GM12801 (cell line): ENCODE results near the gene ESAM.

Source experiments
- TF ChIP-seq, protein P1 (sequence below): IDR thresholded peaks from one replicate; pipeline ENCODE4 v1.5.1; 2011; ENCODE audit warnings: control low read depth; ENCODE audit not compliant: insufficient read length; ENCODE audit errors: extremely low read depth

The ESAM gene

DNA sequence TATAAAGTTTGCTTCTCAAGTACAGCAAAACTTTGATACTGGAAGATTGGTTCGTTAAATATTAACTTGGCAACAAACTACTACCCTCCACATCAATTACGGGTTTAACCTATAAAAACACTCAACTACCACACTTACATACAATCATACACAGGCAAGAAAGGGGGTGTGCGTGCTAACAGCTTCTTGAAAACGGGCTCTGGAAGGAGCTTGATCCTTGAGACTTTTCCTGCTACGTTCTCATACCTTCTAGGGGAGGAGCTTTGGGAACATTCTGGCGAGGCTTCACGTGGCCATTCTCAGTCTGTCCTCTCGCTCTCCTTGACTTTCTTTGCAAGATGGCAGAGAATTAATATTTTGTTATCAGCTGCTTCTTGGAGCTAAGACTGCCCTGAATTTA, 6.8 kb upstream of the ESAM start:
- TF ChIP-seq, protein P1, sequence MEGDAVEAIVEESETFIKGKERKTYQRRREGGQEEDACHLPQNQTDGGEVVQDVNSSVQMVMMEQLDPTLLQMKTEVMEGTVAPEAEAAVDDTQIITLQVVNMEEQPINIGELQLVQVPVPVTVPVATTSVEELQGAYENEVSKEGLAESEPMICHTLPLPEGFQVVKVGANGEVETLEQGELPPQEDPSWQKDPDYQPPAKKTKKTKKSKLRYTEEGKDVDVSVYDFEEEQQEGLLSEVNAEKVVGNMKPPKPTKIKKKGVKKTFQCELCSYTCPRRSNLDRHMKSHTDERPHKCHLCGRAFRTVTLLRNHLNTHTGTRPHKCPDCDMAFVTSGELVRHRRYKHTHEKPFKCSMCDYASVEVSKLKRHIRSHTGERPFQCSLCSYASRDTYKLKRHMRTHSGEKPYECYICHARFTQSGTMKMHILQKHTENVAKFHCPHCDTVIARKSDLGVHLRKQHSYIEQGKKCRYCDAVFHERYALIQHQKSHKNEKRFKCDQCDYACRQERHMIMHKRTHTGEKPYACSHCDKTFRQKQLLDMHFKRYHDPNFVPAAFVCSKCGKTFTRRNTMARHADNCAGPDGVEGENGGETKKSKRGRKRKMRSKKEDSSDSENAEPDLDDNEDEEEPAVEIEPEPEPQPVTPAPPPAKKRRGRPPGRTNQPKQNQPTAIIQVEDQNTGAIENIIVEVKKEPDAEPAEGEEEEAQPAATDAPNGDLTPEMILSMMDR, result no peak

DNA sequence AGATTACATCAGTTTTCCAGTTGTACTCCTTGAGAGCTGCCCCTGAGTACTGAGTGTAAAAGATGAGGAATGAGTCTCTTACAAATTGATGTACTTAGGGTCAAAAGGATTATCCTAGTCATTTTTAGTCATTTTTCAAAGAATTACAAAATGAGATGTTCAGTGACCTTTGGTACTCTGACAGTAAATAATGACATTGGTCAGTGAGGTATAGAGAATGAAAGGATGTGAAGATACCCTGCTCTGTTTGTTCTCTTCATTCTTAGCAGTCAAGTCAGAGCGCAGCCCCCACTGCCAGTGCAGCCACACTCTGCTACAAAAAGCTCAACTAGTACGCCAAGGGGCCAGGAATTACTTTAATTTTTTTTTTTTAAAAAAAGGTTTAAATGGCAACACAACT, 4.1 kb upstream of the ESAM start:
- TF ChIP-seq, protein P1, result no peak

DNA sequence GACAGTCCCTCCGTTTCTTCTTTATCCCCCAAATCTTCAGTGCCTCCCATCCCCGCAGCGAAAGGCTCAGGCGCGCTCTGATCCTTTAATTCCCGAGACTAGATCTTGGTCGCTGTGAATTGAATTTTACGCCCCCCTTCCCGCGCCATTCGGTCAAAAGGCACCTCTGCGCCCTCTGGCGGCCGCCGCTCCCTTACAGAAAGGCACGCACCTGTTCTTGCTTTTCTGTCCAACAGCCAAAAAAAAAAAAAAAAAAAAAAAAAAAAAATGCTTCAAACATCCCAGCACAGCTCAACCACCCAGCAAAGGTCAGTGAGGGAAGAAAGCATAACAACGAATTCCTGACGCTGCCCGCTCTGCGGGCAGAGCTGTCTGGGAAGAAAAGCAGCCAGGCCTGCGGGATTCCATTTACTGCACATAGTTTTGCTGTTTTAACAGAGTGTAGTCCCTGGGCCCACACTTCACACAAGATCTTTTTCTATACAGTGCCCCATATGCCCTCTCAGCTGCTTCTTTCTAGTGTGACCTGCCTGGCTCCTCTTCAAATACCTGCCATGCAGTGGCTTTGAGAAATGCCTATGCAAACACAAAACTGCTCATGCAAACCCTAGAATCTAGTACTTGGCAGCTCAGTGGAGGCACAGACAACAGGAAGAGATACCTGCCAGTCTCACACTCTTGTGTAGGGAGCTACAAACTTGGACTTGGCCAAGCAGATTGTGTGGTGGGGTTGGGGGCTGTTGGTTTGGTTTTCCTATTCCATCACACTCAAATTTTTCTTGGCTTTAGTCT, 1.3 kb upstream of the ESAM start:
- TF ChIP-seq, protein P1, result no peak

DNA sequence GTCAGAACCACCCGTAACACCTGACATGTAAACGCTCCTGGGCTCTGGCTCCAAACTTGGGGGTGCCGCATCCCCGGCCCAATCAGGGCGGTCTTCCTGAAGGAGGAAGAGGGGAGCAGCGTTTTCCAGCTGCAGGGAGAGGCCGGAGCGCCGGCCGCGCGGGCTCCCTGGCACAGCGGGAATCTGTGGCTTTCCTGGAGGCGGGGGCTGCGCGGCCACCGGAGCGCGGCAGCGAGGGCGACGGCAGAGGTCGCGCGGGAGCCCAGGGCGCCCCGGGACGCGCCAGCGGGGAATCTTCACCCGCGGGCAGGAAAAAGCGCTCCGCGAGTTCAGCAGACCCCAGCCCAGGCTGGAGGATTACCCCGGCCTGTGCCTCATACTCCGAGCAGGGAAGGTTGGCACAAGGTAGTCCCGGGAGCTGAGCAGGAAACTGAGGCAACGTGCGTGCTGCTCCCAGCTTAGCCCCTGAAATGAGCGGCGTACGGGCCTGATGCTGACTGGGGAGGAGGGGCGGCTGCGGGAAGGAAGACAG, 600 bp upstream of the ESAM start:
- TF ChIP-seq, protein P1, result no peak

DNA sequence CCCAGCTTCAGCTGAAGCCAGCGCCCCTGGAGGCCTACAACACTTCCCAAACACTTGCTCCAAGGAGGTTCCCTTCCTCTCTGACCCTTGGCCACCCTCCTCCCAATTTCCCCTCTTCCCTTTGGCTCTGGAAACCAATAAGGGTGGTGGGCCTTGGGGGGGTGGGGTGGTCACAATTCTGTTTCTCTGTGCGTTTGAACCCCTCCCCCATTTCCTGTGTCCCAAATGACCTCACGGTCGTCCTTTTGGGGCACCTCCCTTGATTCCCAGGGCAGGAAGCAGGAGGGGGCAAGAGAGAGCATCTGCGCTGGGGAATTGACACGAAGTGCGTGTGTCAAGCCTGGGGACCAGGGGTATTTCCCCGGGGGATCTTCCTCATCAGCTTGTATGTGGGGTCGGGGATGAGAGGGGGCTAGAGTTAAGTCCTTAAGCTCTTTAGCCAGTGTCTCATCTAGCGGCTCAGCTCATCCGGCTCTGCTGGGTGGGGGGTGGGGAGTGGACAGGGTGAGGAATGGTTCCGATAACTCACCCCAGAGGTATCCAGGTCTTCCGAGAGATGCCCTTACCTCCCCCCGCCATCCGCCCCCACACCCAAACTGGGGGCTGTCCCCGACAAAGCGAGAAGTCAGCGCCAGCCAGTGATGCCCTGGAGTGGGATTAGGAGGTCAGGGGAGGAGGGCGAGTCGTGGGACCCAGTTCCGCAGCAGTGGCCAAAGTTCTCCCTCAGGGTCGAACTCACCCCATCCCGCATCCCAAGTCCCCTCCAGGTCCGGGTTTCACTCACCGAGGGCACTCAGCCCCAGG, 587 bp downstream of the ESAM start:
- TF ChIP-seq, protein P1, result no peak

DNA sequence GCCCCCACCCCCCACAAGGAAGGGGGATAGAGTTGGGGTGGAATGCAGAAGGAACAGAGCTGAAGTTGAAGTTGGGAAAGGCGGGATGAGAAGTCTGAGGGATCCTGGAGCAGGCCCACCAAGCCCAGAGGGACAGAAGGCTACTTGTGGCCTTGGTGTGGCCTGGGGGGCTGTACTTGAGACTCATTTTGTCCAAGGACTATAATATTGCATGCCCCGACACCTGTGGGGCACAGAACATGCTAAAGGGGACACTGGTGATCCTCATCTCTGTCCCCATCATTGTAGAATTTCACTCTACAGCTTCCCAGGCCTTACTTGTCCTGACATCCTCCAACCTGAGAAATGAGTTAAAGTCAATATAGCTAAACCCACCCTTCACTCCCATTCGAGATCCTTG, 1.3 kb downstream of the ESAM start:
- TF ChIP-seq, protein P1, result no peak

DNA sequence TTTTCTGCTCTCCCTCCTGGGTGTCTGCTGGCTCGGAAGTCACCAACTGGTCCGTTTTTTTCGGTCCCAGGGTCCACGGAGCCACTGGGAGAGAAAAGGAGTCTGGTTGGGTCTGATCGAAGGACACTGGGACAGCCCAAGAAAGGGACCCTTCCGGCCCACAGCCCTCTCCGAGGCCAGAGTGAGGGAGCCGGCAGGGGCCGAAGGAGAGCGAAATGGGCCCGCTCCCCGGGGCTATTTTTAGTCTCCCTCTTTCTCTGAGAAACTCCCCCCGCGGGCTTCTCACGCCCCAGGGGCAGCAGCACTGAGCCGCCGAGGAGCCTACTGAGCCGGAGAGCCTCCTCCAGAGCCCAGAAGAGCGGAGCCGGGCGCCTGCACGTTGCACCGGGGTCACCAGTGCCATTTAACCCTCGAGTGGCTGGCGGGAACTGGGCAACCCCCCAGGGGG, 1.9 kb downstream of the ESAM start:
- TF ChIP-seq, protein P1, result no peak
